HL-60/S4 (cell line): Measurements from ENCODE around the gene ULK1.
"Not testable (repeated sequence)": the region's sequence is repeated elsewhere in the genome, so short reads cannot be mapped to it uniquely, and the experiment has no call there.

Source experiments
- in situ Hi-C: fragments of 300-500 bp; cut with MboI; formaldehyde crosslinking; loops from 2 replicates; pipeline ENCODE4 v1.14.3; 2022; ENCODE audit warnings: low sequenced_read_pairs

Gene ULK1

DNA sequence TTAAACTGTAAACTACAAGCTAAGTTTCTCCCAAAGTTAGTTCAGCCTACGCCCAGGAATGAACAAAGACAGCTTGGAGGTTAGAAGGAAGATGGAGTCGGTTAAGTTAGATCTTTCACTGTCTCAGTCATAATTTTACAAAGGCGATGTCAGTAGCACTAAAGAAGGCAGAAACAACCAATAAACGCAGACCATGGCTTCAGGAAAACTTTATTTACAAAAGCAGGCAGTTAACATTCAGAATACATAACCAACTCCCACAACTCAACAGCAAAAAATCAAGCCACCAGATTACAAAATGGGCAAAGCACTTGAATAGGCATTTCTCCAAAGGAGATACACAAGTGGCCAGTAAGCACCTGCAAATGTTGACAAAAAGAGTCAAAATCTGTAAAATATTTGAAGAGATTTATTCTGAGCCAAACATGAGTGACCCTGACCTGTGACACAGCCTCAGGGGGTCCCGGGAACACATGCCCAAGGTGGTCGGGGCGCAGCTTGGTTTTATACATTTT lies 8.8 kb upstream of the ULK1 start:
- in situ Hi-C loops: no loop called here

DNA sequence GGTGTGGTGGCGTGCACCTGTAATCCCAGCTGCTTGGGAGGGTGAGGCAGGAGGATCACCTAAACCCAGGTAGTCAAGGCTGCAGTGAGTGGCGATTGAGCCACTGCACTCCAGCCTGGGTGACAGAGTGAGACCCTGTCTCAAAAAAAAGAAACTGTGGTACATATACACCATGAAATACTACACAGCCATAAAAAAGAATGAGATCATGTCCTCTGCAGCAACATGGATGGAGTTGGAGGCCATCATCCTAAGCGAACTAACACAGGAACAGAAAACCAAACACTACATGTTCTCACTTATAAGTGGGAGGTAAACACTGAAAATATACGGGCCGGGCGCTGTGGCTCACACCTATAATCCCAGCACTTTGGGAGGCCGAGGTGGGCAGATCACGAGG lies 2.7 kb upstream of the ULK1 start:
- in situ Hi-C loops: not testable (repeated sequence)

- in situ Hi-C loops: no loop called here
These were observed 1.5 kb upstream of the ULK1 start for GRCh38 chr12:131892711-131893604.

GRCh38 chr12:131893605-131894312 lies 663 bp upstream of the ULK1 start:
- in situ Hi-C loops: no loop called here

- in situ Hi-C loops: no loop called here
These were observed 688 bp downstream of the ULK1 start for GRCh38 chr12:131894981-131895639.

- in situ Hi-C loops: no loop called here
These were observed 1.2 kb downstream of the ULK1 start for GRCh38 chr12:131895640-131896079.

- in situ Hi-C loops: no loop called here
These were observed 1.8 kb downstream of the ULK1 start for GRCh38 chr12:131896080-131896810.

DNA sequence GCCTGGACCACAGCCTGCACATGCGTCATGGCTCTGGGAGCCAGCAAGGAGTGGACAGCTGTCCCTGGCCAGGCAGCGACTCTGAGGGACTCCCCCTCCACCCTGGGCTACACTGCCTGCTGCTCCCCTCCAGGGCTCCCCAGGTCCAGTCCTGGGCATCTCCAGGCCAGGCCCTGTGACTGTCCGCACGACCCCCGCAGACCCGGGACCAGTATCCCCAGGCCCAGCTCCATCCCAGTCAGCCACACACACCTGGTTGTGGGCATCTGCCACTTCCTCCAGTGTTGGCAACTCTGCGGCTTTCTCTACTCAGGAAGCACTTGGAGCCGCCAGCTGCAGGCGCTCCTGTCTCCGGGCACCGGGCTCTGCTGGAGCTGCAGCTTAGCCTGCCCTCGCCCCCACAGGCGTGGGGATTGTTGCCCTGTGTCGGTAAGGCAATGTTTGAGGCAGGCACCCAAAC lies 2.4 kb downstream of the ULK1 start:
- in situ Hi-C loops: no loop called here

DNA sequence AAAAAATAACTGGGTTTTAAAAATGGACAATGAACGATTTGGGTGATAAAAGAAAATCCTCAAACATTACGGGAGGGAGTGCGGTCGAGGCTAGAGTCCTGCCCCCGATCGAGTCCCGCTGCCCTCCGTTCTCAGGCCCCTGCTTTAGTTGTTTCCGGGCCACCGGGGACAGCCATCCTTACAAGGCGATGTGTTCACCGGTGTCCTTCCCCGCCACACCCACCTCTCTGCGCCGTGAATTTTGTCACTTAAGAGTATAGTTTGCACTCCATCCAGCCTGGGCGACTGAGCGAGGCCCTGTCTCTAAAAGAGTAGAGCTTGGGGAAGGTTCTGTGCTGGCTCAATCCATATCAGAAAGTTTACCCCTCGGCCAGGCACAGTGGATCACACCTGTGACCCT lies 2.9 kb downstream of the ULK1 start:
- in situ Hi-C loops: no loop called here

- in situ Hi-C loops: no loop called here
These were observed 3.5 kb downstream of the ULK1 start for GRCh38 chr12:131897875-131898274.

DNA sequence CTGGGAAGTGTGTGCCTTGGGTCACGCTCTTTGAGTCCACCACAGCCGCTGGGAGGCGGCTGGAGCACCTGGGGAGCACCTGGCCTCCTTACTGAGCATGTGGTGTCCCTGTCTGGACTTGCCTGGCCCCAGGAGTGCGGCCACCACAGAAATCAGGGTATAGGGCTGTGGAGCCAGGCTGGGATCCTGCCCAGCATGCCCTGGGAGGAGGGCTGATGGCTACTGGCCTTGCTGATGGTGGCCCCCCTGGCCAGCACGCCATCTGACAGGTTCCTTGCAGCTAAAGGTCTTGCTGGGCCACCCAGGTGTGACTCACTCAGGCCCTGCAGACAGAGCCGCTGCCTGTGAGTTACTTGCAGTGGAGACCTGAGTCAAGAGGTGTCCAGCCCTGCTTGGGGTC lies 6.0 kb downstream of the ULK1 start:
- in situ Hi-C loops: no loop called here

DNA sequence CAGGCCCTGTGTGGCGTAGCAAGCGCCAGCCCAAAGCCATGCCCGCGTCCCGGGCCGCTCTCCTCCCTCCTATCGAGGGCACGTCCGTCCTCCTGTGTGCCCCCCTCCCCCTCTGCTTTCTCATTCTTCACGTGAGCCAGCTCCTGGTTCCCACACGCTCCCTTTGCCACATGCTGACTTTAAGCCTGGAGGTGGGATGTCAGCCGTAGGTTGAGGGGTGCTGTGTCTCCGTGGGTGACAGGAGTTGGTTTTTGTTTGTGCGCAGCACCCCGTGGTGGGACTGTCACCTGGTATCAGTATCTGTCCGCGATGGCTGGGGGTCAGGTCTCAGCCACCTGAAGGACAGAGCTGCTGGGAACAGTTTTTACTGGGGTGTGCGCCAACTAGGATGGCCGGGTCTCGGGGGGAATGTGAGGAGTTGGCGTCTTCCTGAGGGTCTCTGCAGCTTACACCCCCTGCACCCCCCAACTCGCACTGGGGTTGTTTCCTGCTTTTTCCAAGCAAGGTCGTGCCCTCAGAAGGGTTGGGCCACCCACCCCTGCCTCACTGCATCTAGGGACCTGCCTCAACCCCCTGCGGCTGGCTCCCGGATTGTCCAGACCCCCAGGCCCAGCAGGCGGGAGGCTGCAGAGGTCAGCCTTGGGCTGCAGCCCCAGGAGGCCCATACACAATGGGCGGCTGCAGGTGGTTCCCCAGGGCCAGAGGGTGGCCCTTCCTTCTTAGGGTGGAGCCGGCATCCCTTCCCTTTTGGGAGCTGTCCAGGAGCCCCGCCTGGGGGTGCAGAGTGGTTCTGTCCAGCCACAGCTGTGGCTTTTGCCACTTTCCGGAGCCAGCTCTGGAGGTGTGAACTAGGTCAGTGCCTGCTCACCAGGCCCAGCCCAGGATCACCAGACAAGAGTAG lies 7.3 kb downstream of the ULK1 start:
- in situ Hi-C loops: no loop called here

GRCh38 chr12:131902332-131903241 lies 8.2 kb downstream of the ULK1 start:
- in situ Hi-C loops: no loop called here

DNA sequence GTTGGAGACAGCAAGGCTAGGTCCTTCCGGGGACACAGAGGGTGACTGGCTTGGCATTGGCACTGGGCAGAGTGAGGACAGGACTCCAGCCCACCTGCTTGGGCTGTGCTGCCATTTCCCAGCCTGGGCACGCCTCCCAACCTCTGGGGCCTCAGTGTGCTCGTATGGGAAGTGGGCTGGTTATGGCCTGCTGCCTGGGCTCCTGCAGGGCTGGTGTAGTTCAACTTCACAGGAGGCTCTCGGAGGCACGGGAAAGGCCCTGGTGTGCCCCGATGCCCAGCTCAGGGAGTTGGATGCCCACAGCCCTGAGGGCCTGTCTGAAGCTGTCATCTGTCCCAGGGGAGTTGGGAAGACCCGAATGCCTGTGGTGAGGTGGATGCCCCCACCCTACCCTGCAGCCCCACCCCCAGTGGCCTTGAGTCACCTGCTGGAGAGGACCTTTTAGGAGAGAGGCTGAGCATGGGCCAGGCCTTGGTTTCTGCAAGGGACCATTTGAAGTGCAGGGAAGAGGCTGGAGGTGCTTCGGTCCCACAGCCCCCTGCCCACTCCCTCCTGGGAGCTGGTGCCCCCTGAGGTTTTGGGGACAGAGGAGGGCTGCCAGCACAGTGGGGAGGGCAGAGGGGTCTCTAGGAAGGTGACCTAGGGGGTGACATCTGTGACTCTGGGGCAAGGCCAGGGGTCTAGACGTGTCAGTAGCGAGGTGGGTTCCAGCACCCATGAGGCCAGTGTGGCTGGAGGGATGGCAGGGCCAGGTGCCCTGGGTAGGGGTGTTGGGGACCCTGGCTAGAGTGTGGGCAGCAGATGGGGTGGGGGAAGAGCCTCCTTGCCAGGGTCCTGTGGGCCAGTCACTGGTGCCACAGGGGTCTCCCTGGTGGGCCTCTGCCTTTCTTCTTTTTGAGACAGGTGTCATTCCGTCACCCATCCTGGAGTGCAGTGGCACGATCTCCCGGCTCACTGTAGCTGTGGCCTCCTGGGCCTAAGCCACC lies 9.1 kb downstream of the ULK1 start:
- in situ Hi-C loops: no loop called here

DNA sequence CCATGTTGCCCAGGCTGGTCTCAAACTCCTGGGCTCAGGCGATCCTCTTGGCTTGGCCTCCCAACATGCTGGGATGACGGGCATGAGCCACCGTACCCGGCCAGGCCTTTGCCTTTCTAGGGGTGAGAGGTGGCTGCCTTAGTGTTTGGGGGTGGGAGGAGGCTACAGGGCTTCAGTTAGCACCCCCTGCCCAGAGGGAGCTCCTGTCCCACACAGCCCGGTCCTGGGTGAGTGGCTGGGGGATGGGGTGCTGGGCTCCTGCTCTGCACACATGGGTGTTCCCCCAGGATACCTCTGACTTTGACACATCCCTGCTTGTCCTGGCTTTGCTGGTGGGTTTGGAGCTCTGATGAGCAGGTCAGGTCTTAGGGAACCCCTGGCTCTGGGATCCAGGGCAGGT lies 9.9 kb downstream of the ULK1 start:
- in situ Hi-C loops: no loop called here

GRCh38 chr12:131905081-131905629 lies 10.7 kb downstream of the ULK1 start:
- in situ Hi-C loops: no loop called here

- in situ Hi-C loops: no loop called here
These were observed 11.2 kb downstream of the ULK1 start for GRCh38 chr12:131905630-131906091.
